Activated B cell treated with CpG ODN at 0.5 μM for 24 hours (primary cell): ENCODE measurements around the gene TMEM45A. TPM values are rescaled to one million over a fixed set of nuclear protein-coding genes. Genes with fewer than 3 reads are reported as not detected.

Experiments used
- ATAC-seq: fragments of 200-7000 bp; cut with Tn5 transposase; one replicate; pipeline ENCODE4 v1.10.0; 2021; ENCODE audit warnings: low read depth, mild to moderate bottlenecking, moderate library complexity
- CTCF ChIA-PET: fragments of 350-600 bp; sonication (Branson Sonifier 250); formaldehyde crosslinking; loops from one replicate; lab custom pipeline; 2021; ENCODE audit warnings: antibody characterized with exemption; lab: Charles Lee
- POLR2A ChIA-PET: fragments of 350-600 bp; sonication (Branson Sonifier 250); formaldehyde crosslinking; loops from one replicate; lab custom pipeline; 2021; ENCODE audit warnings: antibody characterized with exemption; lab: Charles Lee
- DNase-seq: peaks from one replicate; pipeline ENCODE4 v3.0.0; 2022
- H3K27ac Mint-ChIP-seq: one replicate; pipeline ENCODE4 v1.8.0; 2020; ENCODE audit warnings: mixed read lengths
- H3K27me3 Mint-ChIP-seq: one replicate; pipeline ENCODE4 v1.8.0; 2021; ENCODE audit warnings: mixed read lengths
- H3K36me3 Mint-ChIP-seq: one replicate; pipeline ENCODE4 v1.8.0; 2021; ENCODE audit warnings: low read depth, mixed read lengths
- H3K4me1 Mint-ChIP-seq: one replicate; pipeline ENCODE4 v1.8.0; 2021; ENCODE audit warnings: mixed read lengths
- H3K4me3 Mint-ChIP-seq: one replicate; pipeline ENCODE4 v1.8.0; 2020; ENCODE audit warnings: mild to moderate bottlenecking, mixed read lengths
- H3K9me3 Mint-ChIP-seq: one replicate; pipeline ENCODE4 v1.8.0; 2020; ENCODE audit warnings: mixed read lengths
- intact Hi-C: fragments of 100-400 bp; cut with micrococcal nuclease; formaldehyde crosslinking; loops from one replicate; pipeline ENCODE4 v1.15.1; 2024
- total RNA-seq: library from RNA; stranded (reverse); gene quantifications from 2 replicates; pipeline ENCODE4 v1.2.3, GENCODE V29; 2022
- TF ChIP-seq, protein P1 (sequence below): fragments of 200-600 bp; IDR thresholded peaks from one replicate; pipeline ENCODE4 v1.8.0; 2022; ENCODE audit warnings: antibody characterized with exemption, mild to moderate bottlenecking

The TMEM45A gene
- total RNA-seq, 1 donor from 2014 or later, result 0.13 TPM

DNA sequence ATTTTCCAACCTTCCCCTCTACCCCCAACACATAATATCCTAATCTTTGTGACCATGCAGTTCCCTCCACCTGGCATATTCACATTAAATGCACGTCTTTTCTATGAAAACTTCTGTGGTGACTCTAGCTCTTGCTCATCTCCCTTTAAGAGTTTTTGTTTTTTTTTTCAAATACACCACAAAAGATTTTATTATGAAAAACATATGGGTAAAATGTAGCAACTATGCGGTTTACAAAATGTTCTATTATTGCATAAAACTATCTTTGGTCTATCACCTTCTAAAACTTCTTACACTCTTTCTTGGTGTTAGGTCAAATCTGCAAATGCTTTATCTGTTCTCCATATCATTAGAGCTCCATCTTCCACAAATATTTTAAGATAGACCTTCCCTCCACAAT is 78.4 kb downstream of the TMEM45A start:
- H3K9me3 Mint-ChIP-seq, result peaks cover 2% of the 10 kb centered on the region
- intact Hi-C loops, result no loop called here
- no peak overlapping the region for H3K27ac Mint-ChIP-seq
- ChIA-PET CTCF (no interaction called here), POLR2A (no interaction called here)
- no peak overlapping the region for H3K4me3 Mint-ChIP-seq
- TF ChIP-seq, protein P1, sequence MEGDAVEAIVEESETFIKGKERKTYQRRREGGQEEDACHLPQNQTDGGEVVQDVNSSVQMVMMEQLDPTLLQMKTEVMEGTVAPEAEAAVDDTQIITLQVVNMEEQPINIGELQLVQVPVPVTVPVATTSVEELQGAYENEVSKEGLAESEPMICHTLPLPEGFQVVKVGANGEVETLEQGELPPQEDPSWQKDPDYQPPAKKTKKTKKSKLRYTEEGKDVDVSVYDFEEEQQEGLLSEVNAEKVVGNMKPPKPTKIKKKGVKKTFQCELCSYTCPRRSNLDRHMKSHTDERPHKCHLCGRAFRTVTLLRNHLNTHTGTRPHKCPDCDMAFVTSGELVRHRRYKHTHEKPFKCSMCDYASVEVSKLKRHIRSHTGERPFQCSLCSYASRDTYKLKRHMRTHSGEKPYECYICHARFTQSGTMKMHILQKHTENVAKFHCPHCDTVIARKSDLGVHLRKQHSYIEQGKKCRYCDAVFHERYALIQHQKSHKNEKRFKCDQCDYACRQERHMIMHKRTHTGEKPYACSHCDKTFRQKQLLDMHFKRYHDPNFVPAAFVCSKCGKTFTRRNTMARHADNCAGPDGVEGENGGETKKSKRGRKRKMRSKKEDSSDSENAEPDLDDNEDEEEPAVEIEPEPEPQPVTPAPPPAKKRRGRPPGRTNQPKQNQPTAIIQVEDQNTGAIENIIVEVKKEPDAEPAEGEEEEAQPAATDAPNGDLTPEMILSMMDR, result no peak
- no peaks in the 10 kb centered on the region for H3K36me3 Mint-ChIP-seq
- H3K27me3 Mint-ChIP-seq, result peaks cover 2% of the 10 kb centered on the region
- ATAC-seq, result no peak
- H3K4me1 Mint-ChIP-seq, result no peaks in the 10 kb centered on the region
- no peak for DNase-seq

DNA sequence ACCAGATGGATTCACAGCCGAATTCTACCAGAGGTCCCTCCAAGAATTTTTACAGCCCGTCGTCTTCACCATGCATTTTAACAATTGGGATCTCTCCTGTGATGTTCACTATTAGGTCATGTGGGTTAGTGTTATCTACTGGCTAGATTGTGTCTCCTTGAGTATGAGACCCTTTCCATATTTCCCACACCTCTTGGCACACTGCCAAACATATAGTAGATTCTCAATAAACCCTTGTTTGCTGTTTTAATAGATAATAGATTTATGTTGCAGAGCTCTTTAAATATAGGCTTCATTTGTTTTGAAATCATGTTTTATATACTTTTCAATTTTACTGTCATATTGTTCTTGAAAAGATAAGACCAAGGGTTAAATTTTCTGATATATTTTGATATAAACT is 82.1 kb downstream of the TMEM45A start:
- no peak overlapping the region for H3K4me3 Mint-ChIP-seq
- TF ChIP-seq, protein P1, result no peak
- ATAC-seq (no peak), DNase-seq (no peak)
- intact Hi-C loops, result no loop called here
- H3K36me3 Mint-ChIP-seq, result no peaks in the 10 kb centered on the region
- H3K9me3 Mint-ChIP-seq, result peaks cover 2% of the 10 kb centered on the region
- peaks cover 5% of the 10 kb centered on the region for H3K27me3 Mint-ChIP-seq
- H3K27ac Mint-ChIP-seq, result no peak overlapping the region
- CTCF ChIA-PET, result no interaction called here
- no peaks in the 10 kb centered on the region for H3K4me1 Mint-ChIP-seq
- POLR2A ChIA-PET, result no interaction called here

DNA sequence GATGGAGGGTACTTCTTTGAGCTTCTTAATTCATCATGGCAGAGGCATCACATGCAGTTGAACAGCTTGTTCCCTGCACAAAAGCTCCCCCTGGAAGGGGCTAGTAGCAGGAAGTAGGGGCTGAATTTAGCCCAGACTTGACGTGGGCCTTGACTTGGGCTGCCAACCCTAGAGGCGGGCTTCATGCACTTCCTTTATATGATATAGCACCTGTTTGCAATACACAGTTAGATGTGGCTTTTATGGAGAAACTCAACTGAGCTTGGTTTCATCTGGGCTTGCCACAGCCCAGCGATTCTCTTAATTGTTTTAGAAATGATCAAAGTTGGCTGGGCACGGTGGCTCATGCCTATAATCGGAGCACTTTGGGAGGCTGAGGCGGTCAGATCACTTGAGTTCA is 83.3 kb downstream of the TMEM45A start:
- no peaks in the 10 kb centered on the region for H3K36me3 Mint-ChIP-seq
- ATAC-seq (no peak), DNase-seq (no peak)
- H3K4me1 Mint-ChIP-seq, result no peaks in the 10 kb centered on the region
- H3K9me3 Mint-ChIP-seq, result peaks cover 2% of the 10 kb centered on the region
- CTCF ChIA-PET, result no interaction called here
- POLR2A ChIA-PET, result no interaction called here
- intact Hi-C loops, result no loop called here
- peaks cover 9% of the 10 kb centered on the region for H3K27me3 Mint-ChIP-seq
- TF ChIP-seq, protein P1, result no peak
- no peak overlapping the region for H3K27ac Mint-ChIP-seq
- H3K4me3 Mint-ChIP-seq, result no peak overlapping the region

DNA sequence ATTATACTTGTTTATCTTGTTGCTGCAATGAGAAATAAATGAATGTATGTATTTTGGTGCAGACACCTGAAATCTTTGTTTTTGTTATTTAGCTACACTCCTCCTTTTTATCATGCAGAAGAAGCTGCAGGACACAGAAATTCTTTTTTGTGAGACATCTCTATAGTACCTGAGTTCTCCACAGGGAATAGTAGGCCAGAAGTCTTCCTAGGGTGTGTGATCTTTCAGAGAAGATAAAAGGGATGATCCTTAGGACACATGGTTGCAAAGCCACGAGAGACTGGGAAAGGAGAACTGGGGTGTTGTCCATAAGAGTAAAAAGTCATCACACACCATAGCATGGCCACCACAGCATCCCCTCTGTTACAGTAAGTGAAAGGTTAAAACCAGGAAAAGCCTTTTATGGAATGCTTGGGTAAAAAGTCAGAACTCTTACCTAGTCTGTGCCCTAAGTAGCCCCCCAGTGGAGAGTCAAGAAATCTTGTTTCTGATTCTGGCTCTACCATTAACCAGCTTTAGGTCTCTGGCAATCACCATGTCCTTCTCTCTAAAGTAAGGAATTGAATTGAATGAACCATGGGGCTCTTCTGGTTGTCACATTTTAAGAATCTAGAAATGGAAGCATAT is 85.1 kb downstream of the TMEM45A start:
- POLR2A ChIA-PET, result no interaction called here
- CTCF ChIA-PET, result interaction anchor here (1.0 kb wide), 1 partner anchor 12 kb away, joined by 4 read pairs; no protein-coding TSS in a partner anchor
- no peak for DNase-seq
- no peaks in the 10 kb centered on the region for H3K4me1 Mint-ChIP-seq
- H3K36me3 Mint-ChIP-seq, result no peaks in the 10 kb centered on the region
- TF ChIP-seq, protein P1, result no peak
- ATAC-seq, result no peak
- no peak overlapping the region for H3K27ac Mint-ChIP-seq
- H3K27me3 Mint-ChIP-seq, result peaks cover 16% of the 10 kb centered on the region
- H3K9me3 Mint-ChIP-seq, result peaks cover 2% of the 10 kb centered on the region
- intact Hi-C loops, result no loop called here
- H3K4me3 Mint-ChIP-seq, result no peak overlapping the region

DNA sequence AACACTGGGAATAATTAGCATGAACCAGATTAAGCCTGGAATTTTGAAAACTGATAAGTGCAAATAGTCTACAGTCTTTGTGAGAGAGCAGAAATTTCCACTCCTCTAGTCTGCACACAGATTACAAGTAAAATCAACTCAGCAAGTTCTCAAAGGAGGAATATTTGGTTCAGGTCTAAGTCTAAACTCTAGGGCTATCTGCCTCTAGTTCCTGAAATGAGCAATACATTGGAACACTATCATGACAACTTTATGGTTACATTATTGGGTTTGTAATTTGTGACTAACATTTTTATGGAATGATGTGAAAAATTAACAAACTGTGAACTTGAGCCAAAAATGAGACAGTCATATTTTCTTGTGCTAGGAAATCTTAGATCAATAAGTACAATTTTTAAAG is 86.2 kb downstream of the TMEM45A start:
- no peak overlapping the region for H3K27ac Mint-ChIP-seq
- no peak overlapping the region for H3K4me3 Mint-ChIP-seq
- peaks cover 2% of the 10 kb centered on the region for H3K9me3 Mint-ChIP-seq
- CTCF ChIA-PET, result no interaction called here
- intact Hi-C loops, result no loop called here
- ATAC-seq (no peak), DNase-seq (no peak)
- H3K4me1 Mint-ChIP-seq, result no peaks in the 10 kb centered on the region
- peaks cover 16% of the 10 kb centered on the region for H3K27me3 Mint-ChIP-seq
- TF ChIP-seq, protein P1, result no peak
- H3K36me3 Mint-ChIP-seq, result no peaks in the 10 kb centered on the region
- POLR2A ChIA-PET, result no interaction called here
